ENCODE data around the gene SEC22A.

The SEC22A gene, protein sequence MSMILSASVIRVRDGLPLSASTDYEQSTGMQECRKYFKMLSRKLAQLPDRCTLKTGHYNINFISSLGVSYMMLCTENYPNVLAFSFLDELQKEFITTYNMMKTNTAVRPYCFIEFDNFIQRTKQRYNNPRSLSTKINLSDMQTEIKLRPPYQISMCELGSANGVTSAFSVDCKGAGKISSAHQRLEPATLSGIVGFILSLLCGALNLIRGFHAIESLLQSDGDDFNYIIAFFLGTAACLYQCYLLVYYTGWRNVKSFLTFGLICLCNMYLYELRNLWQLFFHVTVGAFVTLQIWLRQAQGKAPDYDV

DNA sequence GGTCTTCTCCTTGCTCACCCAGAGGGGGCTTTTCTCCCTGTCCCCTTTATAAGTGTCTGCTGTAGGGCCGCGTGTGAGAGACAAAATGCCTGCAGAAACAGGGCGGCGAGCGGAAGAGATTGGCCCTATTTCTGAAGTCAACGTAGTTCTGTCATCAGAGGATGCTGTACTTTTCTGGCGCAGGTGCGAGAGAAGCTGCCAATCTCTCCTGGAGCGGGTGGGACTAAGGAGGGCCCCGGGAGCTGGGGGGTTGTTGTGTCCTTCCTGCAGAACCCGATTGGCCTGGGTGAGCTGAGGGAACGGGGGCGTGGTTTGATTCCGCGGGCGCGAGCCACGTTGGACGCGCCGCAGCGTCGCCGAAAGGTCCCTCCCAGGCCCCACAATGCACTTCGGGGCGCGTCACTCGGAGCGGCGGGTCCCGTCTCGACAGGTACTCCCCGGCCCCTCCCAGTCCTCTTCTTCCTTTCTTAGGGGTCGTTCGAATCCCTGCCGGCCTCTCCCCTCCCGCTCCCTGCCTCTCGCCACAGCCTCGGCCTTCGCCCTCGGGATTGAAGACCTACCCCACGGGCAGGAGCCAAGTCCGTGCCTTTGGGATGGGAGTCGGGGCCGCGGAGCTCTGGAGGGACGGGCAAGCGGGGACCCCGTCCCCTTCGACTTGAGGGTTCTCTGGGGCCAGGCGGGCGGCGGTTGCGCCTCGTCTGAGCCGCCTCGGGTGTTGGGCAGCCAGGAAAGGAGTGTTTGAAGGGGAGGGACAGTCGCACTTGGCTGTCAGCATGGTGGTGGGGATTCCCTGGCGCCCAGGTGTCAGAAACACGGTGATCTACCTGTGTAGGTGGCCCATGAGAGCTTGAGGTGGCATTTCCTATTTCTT is at the start of gene SEC22A:
Gene SEC22A (plus strand): TSS at position 387 of the 871 bp plus-strand sequence. CDS start 7,275 bp downstream, outside the sequence.
- peak; percentile 96 for DNase-seq (ENCODE audit: low read depth)
- TF ChIP-seq, protein P1, sequence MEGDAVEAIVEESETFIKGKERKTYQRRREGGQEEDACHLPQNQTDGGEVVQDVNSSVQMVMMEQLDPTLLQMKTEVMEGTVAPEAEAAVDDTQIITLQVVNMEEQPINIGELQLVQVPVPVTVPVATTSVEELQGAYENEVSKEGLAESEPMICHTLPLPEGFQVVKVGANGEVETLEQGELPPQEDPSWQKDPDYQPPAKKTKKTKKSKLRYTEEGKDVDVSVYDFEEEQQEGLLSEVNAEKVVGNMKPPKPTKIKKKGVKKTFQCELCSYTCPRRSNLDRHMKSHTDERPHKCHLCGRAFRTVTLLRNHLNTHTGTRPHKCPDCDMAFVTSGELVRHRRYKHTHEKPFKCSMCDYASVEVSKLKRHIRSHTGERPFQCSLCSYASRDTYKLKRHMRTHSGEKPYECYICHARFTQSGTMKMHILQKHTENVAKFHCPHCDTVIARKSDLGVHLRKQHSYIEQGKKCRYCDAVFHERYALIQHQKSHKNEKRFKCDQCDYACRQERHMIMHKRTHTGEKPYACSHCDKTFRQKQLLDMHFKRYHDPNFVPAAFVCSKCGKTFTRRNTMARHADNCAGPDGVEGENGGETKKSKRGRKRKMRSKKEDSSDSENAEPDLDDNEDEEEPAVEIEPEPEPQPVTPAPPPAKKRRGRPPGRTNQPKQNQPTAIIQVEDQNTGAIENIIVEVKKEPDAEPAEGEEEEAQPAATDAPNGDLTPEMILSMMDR (conservative IDR thresholded peaks at IDR 0.05; ENCODE audit: low read depth, low read length) = no peak
- peak within 1 kb of the TSS; percentile 96 for H3K4me3 ChIP-seq (ENCODE audit: low read depth, low read length)

DNA sequence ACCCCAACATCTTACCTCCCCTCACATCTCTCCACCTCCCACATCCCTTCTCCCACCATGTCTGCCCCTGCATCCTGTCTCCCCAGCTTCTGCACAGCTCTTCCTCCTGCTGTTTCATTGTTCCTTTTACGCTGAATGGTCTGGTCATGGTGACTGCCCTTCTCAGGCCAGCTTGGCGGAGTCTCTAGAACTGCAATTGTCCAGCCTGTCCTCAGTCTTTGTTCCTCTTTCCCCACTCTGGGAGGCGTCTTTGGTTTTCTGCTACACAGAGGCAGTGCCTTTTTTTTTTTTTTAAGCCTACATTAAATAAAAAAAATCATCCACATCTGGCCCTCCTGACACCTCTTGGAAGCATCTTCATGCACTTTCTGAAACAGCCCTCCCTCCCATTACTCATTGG is 49.1 kb upstream of the SEC22A start:
- no peak overlapping the region for H3K4me3 ChIP-seq (ENCODE audit: low read depth, low read length)

DNA sequence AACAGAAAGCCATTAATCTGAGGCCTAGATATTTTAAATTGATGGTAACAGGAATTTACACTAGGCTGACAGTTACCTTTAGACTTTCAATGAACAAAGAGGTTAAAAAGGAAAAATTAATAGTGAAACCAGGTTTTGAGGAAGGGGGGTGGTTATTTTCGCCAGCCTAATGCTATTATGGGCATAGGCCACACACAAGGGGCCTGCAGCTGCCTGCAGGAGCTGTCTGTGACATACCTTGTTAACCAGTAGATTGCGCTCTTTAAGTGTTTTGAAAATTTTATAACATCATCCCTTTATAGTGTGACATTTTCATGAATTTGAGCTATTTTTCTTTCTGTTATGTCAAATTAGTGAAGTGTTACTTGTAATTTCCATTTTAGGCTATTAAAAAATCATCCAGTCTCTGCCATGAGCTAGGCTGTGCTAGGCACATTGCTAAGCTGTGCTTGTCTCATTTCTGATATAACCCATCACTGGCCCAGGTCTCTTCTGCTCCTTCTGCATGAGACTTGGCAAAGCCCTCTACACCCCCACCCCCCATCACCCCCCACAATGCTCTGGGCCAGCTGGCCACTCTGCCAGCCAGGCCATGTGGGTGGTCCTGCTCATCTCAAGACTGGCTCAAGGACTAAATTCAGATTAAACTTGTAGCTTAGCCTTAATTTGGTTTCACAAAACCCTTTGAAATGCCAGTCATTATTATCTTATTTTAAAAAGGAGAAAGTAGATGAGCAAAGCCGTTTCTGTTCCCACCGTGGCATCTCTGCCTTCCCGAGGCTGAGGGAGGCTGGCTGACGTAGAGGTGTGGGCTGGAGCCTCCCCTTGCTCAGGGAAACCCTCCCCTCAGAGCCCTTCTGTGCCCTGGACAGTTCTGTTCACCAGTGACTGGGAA is 48.4 kb upstream of the SEC22A start:
- DNase-seq (ENCODE audit: low read depth) = no peak
- TF ChIP-seq, protein P1 (conservative IDR thresholded peaks at IDR 0.05; ENCODE audit: low read depth, low read length) = no peak
- H3K4me3 ChIP-seq (ENCODE audit: low read depth, low read length) = no peak overlapping the region

More for the DNA sequence above, 49.1 kb upstream of the SEC22A start:
- DNase-seq (ENCODE audit: low read depth) = no peak
- TF ChIP-seq, protein P1 (conservative IDR thresholded peaks at IDR 0.05; ENCODE audit: low read depth, low read length) = no peak

DNA sequence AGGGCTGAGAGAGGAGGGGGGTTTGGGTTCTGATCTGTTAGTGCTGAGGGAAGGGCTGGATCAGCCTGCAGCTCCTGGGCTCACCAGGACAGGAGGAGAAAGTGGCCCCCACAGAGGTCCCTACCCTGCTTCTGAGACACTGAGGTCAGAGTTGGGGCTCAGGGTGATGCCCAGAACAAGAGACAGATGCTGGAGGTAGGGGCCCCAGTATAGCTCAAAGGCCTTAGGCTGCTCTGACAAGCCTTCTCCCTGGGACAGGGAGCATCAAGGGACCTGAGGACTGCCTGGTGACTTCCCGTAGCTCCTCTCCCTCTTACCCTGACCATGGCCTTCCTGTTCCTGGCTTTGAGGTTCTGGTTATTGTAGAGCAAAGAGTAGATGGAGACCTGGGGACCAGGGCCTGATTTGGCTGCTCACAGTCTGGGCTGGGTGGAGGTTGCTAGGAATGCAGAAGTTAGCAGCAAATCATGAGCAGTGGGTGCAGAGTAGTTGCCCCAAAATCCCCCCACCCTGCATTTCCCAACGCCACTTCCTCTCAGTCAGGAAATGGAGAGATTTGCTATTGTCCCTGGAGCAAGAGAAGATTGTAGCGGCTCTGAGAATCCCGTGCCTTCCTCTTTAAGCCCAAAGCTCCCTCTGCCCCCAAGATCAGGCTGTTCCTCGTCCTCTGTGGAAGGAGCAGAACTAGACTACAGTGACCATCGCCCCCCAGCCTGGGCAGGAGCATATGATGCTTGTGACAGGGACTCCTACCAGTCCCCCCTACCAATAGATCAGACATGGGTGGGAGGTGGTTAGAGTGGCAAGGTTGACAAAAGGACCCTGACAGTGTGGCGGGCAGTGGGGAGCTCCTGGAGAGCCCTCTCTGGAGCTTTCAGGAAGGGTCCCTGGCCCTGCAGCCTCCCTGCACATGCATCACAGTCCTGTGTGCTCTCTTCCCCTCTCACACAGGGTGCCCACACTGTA is 47.4 kb upstream of the SEC22A start:
- TF ChIP-seq, protein P1 (conservative IDR thresholded peaks at IDR 0.05; ENCODE audit: low read depth, low read length) = no peak
- H3K4me3 ChIP-seq (ENCODE audit: low read depth, low read length) = no peak overlapping the region
- no peak for DNase-seq (ENCODE audit: low read depth)

DNA sequence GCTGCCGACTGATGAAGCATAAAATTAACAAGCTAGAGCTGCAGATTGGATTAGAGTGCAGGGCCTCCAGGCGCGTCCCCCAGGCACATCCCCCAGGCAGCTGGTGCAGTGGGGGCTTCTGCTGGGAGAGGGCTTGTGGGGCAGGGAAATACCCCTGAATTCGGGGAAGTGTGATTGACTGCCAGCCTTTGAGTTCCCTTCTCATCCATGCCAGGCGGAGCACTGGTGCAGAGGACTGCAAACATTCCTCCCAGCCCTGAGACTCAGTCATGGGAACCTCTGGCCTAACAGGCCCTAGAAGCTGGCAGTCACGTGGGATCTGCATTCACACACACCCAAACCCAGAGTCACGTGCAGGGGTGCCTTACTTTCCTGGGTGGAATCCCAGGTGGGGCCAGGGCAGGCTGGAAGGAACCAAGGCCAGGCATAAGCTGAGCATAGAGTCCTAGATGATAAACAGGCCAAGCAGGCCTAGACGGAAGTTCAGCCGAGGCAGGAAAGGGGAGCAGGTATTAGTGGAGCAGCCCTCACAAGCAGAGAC is 46.2 kb upstream of the SEC22A start:
- TF ChIP-seq, protein P1 (conservative IDR thresholded peaks at IDR 0.05; ENCODE audit: low read depth, low read length) = no peak
- H3K4me3 ChIP-seq (ENCODE audit: low read depth, low read length) = no peak overlapping the region
- DNase-seq (ENCODE audit: low read depth) = no peak

Measured in choroid plexus epithelial cell (primary cell).